ENCODE results near the gene CEP192. TPM values are rescaled to one million over a fixed set of nuclear protein-coding genes. Genes with fewer than 3 reads are reported as not detected.
A peak's percentile ranks its signal among the peaks of the same experiment; 100 is the strongest.

Gene CEP192
- total RNA-seq, 2 donors from 2014 or later = 26.4 to 35.6 TPM

- 96 to 99% methylated on average over 8 to 21 of the region's 21 CpGs for WGBS, 2 experiments (ENCODE audit: insufficient coverage in 1 of 2, insufficient read length in 1 of 2)
- DNase-seq = no peak
- Histone ChIP-seq H3K9me3 (ENCODE audit: control insufficient read depth, low read length) (peaks cover 5% of the 10 kb centered on the region), H3K27me3 (ENCODE audit: control insufficient read depth, insufficient read depth, low read length, poor library complexity, severe bottlenecking) (peaks cover 36% of the 10 kb centered on the region), H3K4me1 (ENCODE audit: control insufficient read depth, insufficient read depth, low read length) (no peaks in the 10 kb centered on the region), H3K9ac (ENCODE audit: extremely low read depth, low read length, poor library complexity, severe bottlenecking) (no peak overlapping the region), H3K36me3 (ENCODE audit: control insufficient read depth, insufficient read depth, low read length) (no peaks in the 10 kb centered on the region), H3K4me3 (ENCODE audit: low read length) (no peak overlapping the region), H3K27ac (ENCODE audit: low read depth, low read length) (no peak overlapping the region)
- peaks cover 4% of the 10 kb centered on the region for H3K36me3 Mint-ChIP-seq (ENCODE audit: low read depth)
- peaks cover 45% of the 10 kb centered on the region for H3K27me3 Mint-ChIP-seq (ENCODE audit: insufficient read depth)
- TF ChIP-seq, protein P1, sequence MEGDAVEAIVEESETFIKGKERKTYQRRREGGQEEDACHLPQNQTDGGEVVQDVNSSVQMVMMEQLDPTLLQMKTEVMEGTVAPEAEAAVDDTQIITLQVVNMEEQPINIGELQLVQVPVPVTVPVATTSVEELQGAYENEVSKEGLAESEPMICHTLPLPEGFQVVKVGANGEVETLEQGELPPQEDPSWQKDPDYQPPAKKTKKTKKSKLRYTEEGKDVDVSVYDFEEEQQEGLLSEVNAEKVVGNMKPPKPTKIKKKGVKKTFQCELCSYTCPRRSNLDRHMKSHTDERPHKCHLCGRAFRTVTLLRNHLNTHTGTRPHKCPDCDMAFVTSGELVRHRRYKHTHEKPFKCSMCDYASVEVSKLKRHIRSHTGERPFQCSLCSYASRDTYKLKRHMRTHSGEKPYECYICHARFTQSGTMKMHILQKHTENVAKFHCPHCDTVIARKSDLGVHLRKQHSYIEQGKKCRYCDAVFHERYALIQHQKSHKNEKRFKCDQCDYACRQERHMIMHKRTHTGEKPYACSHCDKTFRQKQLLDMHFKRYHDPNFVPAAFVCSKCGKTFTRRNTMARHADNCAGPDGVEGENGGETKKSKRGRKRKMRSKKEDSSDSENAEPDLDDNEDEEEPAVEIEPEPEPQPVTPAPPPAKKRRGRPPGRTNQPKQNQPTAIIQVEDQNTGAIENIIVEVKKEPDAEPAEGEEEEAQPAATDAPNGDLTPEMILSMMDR (conservative IDR thresholded peaks at IDR 0.05) = no peak
- no peak overlapping the region for H3K27ac Mint-ChIP-seq
- no peak overlapping the region for H3K4me3 Mint-ChIP-seq
- peaks cover 18% of the 10 kb centered on the region for H3K9me3 Mint-ChIP-seq
- peaks cover 3% of the 10 kb centered on the region for H3K4me1 Mint-ChIP-seq
Observed at GRCh38 chr18:13138420-13139139, 147.4 kb downstream of the CEP192 start.

- Histone ChIP-seq H3K9ac (ENCODE audit: extremely low read depth, low read length, poor library complexity, severe bottlenecking) (no peak overlapping the region), H3K36me3 (ENCODE audit: control insufficient read depth, insufficient read depth, low read length) (no peaks in the 10 kb centered on the region), H3K4me3 (ENCODE audit: low read length) (no peak overlapping the region), H3K9me3 (ENCODE audit: control insufficient read depth, low read length) (peaks cover 8% of the 10 kb centered on the region), H3K4me1 (ENCODE audit: control insufficient read depth, insufficient read depth, low read length) (no peaks in the 10 kb centered on the region), H3K27ac (ENCODE audit: low read depth, low read length) (no peak overlapping the region), H3K27me3 (ENCODE audit: control insufficient read depth, insufficient read depth, low read length, poor library complexity, severe bottlenecking) (peaks cover 36% of the 10 kb centered on the region)
- Mint-ChIP-seq H3K36me3 (ENCODE audit: low read depth) (no peaks in the 10 kb centered on the region), H3K4me1 (peaks cover 3% of the 10 kb centered on the region), H3K27me3 (ENCODE audit: insufficient read depth) (peaks cover 41% of the 10 kb centered on the region), H3K27ac (no peak overlapping the region), H3K9me3 (peaks cover 18% of the 10 kb centered on the region), H3K4me3 (no peak overlapping the region)
- WGBS, 2 experiments (ENCODE audit: insufficient coverage in 1 of 2, insufficient read length in 1 of 2) = 81 to 88% methylated on average over 12 of the region's 12 CpGs
- TF ChIP-seq, protein P1 (conservative IDR thresholded peaks at IDR 0.05) = peak; percentile 55
- DNase-seq = no peak
Observed at GRCh38 chr18:13139885-13140450, 148.8 kb downstream of the CEP192 start.

DNA sequence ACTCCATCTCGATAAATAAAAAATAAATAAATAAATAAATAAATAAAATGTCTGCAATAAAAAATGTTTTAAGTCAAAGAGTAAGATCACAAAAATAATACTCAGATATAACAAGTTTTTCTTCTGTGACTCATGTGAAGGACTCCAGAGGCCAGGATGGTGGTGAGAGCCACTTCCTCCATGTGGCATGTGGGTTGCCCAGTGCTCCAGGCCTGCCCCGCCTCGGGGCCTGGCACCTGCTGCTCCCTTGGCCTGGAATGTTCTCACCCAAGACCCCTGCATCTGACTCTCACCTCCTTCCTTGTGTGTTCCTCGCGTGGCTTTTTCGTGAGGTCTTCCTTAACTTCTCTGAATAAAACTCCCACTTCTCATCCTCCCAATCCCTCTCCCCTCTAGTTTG lies 150.0 kb downstream of the CEP192 start:
- TF ChIP-seq, protein P1 (conservative IDR thresholded peaks at IDR 0.05) = no peak
- no peak overlapping the region for H3K27ac Mint-ChIP-seq
- H3K27ac ChIP-seq (ENCODE audit: low read depth, low read length) = no peak overlapping the region
- no peak for DNase-seq
- 89 to 95% methylated on average over 3 to 5 of the region's 6 CpGs for WGBS, 2 experiments (ENCODE audit: insufficient coverage in 1 of 2, insufficient read length in 1 of 2)
- no peaks in the 10 kb centered on the region for H3K36me3 ChIP-seq (ENCODE audit: control insufficient read depth, insufficient read depth, low read length)
- H3K27me3 Mint-ChIP-seq (ENCODE audit: insufficient read depth) = peaks cover 28% of the 10 kb centered on the region
- no peak overlapping the region for H3K4me3 Mint-ChIP-seq
- H3K9me3 Mint-ChIP-seq = peaks cover 19% of the 10 kb centered on the region
- H3K9ac ChIP-seq (ENCODE audit: extremely low read depth, low read length, poor library complexity, severe bottlenecking) = no peak overlapping the region
- peaks cover 10% of the 10 kb centered on the region for H3K9me3 ChIP-seq (ENCODE audit: control insufficient read depth, low read length)
- H3K4me3 ChIP-seq (ENCODE audit: low read length) = no peak overlapping the region
- H3K36me3 Mint-ChIP-seq (ENCODE audit: low read depth) = no peaks in the 10 kb centered on the region
- H3K4me1 ChIP-seq (ENCODE audit: control insufficient read depth, insufficient read depth, low read length) = no peaks in the 10 kb centered on the region
- peaks cover 24% of the 10 kb centered on the region for H3K27me3 ChIP-seq (ENCODE audit: control insufficient read depth, insufficient read depth, low read length, poor library complexity, severe bottlenecking)
- H3K4me1 Mint-ChIP-seq = peaks cover 1% of the 10 kb centered on the region

All from endodermal cell (in vitro differentiated cells).